CD4-positive, alpha-beta T cell treated with Interleukin-15 for 4 hours (primary cell): ENCODE measurements around the gene VAMP4.

Source experiments
- DNase-seq: peaks from one replicate; pipeline ENCODE4 v3.0.0-alpha.2; 2020; ENCODE audit warnings: low spot score

Gene VAMP4, protein sequence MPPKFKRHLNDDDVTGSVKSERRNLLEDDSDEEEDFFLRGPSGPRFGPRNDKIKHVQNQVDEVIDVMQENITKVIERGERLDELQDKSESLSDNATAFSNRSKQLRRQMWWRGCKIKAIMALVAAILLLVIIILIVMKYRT

DNA sequence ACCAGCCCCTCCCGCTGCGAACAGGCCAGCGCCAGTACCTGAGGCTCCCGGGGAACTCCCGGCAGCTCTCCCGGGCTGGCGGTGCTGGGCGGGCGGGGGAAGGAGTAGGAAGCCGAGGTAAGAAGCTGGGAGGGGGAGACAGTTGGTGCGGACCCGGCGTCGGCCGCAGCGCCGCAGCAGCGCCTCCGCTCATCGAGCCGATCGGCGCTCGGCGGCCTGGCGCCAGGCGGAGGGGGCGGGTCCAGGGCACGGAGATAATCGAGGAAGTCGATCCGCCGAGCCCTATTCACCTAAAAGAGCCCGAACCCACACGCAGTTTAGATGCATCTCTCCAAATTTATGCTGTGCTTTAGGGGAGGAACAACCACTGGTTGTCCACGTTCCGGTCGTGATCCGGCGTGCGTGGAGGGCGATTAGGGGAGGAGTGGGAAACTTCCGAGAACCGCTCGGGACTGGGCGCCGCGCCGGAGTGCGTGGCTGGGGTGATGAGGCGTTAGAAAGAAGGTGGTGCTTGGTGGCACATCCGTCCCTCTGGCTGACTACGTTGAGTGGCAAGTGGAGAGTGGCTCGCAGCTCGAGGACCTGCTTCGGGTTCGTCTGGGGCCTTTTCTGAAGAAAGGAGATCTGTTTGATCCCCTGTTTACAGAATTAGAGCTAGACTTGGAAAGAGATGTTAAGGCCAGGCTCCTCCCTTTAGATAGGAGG lies at the start of gene VAMP4:
Gene VAMP4 (minus strand): TSS at position 194 of the 705 bp plus-strand sequence. CDS start 3,651 bp downstream, outside the sequence.
- peak; percentile 83 for DNase-seq

DNA sequence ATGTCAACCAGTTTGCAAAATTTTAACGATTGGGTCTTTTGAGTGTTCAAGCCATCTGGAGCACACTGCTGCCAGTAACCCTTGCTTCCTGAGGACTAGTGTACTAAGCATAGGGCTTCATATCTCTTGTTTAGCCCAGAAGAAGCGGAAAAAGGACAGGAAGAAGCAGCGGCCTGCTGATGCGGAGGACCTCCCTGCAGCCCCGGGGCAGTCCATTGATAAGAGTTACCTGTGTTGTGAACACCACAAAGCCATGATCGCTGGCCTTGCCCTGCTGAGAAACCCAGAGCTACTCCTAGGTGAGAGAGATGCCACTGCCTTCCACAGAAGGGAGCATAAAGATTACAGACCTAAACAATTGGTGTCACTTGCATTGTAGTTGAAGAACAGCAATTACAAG lies 48.5 kb upstream of the VAMP4 start:
- no peak for DNase-seq

DNA sequence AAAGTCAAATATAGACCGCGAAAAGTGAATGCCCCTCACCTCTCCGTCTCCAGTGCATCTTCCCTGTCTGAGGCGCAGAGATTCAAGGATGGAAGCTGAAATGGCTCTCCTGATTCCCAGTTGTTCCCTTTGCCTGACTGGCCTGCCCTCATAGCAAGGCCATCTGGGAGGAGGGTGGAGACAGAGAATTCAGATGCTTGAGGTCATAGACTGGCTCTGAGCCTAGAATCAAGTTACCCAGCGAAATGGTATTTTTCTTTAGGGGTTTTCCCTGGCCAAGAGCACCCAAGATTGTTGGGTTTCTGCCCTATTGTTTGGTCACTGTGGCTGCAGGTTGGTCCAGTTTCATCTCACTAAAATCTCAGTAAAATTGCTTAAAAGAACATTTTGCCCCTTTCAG lies 46.8 kb upstream of the VAMP4 start:
- DNase-seq, result no peak

DNA sequence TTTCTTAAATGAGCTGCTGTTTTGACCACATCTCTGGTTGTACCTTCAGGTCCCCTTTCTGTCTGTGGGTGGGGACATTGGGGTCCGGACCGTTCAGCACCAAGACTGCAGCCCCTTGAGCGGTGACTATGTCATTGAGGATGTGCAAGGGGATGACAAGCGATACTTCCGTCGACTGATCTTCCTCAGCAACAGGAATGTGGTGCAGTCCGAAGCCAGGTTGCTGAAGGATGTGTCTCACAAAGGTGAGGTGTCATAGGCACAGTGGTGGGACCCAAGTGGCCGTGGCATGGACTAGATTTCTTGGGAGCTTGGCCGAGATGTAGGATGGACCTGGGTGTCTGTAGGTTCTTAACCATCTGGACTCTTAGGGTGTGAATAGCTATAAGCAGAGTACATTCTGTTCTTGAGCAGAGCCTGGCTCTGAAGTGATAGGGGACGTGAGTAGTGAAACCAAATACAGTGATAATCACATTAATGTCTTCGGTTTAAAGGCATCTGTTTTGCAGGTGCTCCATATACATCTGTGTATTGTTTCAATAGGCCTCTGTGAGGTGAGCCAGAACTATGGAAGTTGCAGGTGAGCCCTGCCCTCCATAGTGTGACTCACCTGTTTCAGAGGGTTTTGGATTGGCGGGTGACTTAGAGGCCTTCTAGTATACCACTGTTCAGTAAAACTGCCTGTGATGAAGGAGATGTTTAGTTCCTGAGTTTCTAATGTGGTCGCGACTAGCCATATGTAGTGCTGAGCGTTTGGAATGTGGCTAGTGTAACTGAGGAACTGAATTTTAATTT lies 46.0 kb upstream of the VAMP4 start:
- DNase-seq, result no peak

DNA sequence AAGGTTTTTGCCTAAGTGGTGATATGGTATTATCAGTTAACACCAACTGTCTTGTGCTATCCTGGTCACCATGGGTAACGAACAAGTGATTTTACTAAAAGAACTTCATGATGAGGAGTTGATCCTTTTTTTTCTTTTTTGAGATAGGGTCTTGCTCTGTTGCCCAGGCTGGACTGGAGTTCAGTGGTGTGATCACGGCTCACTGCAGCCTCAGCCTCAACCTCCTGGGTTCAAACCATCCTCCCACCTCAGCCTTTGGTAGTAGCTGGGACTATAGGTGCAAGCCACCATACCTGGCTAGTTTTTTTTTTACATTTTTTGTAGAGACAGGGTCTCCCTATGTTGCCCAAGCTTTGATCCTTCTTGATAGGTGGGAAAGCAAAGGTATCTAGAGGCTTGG lies 44.7 kb upstream of the VAMP4 start:
- no peak for DNase-seq

DNA sequence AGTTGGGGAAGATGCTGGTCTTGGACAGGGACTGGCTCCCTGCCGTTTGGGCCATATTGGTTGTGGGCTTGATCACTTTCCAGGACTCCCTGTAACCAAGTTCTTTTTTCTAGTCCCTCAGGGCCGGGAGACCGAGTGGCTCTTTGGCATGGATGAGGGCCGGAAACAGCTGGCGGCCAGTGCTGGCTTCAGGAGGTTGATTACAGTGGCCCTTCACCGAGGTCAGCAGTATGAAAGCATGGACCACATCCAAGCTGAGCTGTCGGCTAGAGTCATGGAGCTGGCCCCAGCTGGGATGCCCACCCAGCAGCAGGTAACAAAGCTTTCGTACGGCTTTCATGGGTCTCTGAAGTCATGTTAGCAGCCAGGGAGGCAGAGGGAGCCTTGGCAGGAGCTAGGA lies 43.9 kb upstream of the VAMP4 start:
- no peak for DNase-seq

DNA sequence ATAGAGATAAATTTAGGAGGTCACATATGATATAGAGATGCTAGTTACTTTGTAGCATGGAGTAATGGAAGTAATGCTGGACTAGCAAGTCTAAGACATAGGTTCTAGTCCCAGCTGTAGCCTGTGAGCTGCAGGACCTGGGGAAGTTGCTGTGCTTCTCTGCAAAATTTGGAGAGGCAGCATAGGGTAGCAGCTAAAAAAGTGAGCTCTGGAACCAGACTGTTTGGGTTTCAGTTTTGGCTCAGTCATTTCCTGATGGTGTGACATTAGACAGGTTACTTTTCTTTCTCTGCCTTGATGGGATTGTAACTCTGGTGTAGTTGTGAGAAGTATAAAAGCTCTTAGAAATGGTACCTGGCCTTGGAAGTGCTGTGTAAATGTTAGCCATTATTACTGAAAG lies 42.9 kb upstream of the VAMP4 start:
- DNase-seq, result no peak

DNA sequence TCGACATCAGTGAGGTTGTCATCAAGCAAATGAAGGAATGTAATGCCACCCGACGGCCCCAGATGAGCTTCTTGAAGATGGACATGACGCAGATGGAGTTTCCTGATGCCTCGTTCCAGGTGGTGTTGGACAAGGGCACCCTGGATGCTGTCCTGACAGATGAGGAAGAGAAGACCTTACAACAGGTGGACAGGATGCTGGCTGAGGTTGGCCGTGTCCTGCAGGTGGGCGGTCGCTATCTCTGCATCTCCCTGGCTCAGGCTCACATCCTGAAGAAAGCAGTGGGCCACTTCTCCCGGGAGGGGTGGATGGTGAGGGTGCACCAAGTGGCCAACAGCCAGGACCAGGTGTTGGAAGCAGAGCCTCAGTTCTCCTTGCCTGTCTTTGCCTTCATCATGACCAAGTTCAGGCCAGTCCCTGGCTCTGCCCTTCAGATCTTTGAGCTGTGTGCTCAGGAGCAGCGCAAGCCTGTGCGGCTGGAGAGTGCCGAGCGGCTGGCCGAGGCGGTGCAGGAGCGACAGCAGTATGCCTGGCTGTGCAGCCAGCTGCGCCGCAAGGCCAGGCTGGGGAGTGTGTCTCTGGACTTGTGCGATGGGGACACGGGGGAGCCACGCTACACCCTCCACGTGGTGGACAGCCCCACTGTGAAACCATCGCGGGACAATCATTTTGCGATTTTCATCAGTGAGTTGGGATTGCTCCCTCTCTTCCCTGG lies 42.1 kb upstream of the VAMP4 start:
- no peak for DNase-seq

DNA sequence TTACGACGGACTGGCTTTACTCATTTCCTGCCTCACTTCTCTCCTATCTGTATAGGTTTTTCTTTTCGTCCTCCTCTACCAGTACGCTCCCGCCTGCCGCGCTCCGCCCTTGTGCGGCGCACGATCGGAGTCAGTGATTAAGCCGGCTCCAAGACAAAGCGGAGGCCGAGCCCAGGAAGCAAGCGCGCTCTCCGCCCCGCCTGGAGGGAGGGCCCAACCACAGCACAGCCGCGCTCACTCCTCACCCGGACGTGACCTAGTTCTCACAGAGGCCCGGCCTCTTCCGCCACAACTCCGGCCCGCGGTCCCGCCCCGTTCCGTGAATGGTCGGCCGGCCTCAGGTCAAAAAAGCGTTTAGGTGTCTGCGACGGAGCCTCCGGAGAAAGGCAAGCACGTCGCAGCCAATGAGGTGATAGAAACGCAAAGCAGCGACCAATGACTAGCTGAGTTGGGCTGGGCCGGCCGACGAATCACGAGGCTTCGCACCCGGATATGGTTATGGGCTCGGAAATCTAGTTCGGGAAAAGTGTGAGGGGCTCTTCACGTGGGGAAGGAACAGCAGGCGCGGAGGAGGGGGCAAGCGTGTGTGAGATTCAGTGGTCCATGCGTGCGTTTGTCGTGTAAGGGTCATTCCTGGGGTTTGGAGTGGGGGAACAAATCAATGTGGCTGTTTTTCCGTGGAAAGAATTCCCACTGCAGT lies 39.5 kb upstream of the VAMP4 start, which contains the start of gene METTL13:
Gene METTL13 (plus strand): TSS at position 485 of the 700 bp plus-strand sequence. CDS start 308 bp downstream, outside the sequence.
- DNase-seq, result peak; percentile 99

DNA sequence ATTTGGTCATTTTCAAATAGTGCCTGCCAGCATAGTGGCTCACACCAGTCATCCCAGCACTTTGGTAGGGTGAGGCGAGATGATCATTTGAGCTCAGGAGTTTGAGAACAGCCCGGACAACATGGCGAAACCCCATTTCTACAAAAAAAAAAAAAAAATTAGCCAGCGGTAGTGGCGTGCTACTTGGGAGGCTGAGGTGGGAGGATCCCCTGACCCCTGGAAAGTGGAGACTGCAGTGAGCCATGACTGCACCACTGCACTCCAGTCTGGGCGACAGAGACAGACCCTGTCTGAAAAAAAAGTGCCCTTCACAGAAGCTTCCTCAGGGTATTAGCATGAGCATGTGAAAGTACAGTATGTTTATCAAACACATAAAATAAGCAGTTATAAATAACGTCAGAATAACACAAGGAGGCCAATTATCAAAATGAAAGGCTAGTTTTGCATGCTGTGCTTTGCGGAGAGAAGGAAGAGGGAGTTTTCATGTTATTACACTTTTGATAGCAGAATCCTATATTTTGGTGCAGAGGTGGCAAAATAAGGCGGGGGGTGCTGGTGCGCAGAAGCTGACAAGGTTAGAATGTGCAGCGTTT lies 38.8 kb upstream of the VAMP4 start:
- no peak for DNase-seq

DNA sequence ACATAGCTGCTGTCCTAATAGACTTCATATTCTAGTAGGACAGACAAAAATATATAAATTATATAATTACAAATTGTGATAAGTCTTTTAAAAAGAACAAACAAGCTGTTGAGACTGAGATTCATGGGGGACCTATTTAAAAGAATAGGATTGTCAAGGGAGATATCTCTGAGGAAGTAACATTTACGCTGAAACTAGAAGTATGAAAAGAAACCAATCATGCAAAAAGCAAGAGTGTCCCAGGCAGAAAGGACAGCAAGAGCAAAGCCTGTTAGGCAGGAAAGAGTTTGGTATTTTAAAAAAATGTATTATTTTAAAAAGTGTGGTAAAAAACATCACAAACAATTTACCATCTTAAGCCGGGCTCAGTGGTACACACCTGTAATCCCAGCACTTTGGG lies 30.4 kb upstream of the VAMP4 start:
- DNase-seq, result no peak

DNA sequence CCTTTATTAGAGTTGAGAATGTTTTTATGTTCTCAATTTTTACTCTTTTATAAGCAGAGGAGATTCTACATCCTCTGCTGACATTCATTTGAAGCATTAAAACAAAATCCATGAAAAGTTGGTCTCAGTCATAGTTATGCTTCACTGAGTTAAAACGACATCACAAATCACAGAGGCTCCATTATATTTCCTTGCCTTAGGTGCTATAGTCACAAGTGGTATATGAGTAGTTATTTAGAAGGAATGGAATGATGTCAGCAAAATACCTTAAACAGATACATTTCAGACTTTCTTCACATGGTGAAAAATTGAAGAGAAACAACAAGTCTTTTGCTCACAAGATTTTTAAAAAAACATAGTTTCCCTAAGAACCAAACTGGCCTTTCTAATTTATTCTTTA lies 27.9 kb upstream of the VAMP4 start:
- DNase-seq, result no peak

DNA sequence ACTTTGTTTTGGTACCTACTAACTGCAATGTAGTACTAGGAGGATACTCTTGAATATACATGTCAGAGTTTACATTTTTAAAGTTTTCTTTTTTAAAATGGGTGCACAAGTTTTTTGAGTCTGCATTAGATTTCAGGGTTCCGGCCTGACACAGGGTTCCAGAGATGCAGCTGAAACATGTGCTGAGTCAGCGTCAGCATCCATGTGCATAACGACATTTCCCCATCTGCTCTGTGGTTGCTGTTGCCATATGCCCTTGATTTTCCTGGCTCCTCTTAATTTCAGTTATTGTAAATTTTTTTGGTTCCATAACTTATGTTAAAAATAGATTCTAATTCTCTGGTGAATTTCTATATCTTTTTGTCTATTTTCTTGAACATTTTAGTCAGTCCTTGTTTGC lies 27.3 kb upstream of the VAMP4 start:
- DNase-seq, result no peak

DNA sequence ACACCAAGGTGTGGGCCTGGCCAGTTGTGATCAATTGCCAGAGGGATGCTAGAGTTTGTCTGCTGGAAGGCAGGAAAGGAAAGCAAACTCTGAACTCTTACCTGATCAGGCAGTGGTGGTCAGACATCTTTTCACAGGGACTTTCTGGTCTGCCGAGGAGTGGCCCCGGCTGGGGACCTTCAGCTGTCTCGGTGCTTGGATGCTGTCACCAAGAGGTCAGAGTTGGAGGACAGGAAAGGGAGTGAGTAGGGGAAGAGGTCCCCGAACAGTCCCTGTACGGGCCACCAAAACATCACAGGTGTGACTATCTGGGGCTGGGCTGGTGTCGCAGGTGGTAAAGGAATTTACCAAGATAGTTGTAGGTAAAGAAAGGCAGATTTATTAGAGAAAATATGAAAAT lies 21.9 kb upstream of the VAMP4 start:
- DNase-seq, result no peak

DNA sequence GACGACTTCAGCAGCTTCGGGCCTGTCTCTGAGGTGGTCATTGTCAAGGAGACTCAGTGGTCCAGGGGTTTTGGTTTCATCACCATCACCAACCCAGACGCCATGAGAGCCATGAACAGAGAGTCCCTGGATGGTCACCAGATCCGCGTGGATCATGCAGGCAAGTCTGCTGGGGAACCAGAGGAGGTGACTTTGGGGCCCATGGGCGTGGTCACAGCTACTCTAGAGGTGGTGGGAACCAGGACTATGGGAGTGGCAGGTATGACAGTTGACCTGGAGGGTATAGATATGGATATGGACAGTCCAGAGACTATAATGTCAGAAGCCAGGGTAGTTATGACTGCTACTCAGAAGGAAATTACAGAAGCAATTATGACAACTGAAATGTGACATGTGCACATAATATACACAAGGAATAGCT lies 20.3 kb upstream of the VAMP4 start:
- DNase-seq, result no peak

DNA sequence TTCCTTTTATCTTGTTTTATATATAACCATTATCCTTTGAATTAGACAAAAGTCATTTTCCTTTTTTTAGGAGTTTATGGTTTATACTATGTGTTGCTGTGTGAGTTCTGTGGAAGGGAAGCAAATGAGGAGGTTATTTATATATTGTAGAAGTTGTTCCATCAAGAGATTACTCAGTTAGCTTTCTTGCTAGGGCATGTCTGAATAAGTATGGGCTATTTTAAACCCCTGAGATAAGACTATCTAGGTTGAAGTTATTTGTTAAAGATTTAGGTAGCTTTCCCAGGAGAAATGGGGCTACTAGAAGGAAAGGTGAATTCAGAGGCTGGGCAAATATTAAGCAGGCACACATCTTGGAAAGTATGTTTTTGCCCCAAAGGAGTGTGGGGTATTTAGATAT lies 16.1 kb upstream of the VAMP4 start:
- no peak for DNase-seq

DNA sequence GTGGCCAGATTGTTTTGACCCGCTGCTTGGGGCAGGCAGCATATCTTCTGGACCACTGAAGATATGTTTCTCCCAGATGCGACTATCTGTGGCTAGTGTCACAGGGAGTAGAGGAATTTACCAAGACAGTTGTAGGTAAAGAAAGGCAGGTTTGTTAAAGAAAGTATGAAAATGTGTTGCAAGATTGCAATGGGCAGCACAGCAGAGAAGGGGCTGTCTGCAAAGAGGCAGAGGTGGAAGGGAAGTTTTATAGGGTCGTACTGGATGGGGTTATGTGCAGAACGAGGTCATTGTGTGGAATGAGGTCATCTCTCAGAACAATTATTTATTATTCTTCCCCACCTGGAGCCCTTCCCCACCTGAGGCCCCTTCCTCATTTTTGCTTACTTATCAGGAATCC lies 15.0 kb upstream of the VAMP4 start:
- no peak for DNase-seq

DNA sequence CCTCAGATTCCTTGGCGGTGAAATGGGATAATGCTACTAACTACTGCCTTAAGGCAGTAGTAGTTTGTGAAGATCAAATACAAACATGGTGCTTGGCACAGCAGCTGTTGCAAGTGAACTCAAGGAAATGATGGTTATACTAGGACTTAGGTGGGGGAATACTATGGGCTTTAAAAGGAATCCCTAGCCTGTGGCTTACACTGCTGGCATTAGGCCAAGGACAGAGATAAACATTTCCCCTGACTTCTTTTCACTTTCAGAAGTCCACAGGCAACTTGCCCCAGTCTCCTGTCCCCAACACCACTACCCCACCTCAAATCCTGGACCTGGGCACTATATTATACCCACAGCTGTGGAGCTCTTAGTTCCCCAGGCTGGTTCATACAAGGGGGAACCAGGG lies 13.1 kb upstream of the VAMP4 start:
- DNase-seq, result no peak

DNA sequence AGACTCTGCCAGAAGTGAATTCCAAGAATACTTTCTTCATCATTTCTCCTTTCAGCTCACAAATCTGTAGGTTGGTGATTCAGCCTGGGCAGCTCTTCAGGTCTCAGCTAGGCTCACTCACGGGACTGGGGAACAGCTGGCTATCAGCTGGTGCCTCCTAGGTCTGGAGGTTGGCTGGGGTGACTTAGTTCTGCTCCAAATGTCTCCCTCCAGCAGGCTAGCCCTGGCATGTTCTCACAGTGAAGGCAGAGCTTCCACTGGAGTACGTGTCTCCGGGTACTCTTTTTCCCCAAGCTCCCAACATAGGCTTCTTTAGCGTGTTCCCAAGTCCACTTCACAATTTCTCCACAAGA lies 12.5 kb upstream of the VAMP4 start:
- no peak for DNase-seq

DNA sequence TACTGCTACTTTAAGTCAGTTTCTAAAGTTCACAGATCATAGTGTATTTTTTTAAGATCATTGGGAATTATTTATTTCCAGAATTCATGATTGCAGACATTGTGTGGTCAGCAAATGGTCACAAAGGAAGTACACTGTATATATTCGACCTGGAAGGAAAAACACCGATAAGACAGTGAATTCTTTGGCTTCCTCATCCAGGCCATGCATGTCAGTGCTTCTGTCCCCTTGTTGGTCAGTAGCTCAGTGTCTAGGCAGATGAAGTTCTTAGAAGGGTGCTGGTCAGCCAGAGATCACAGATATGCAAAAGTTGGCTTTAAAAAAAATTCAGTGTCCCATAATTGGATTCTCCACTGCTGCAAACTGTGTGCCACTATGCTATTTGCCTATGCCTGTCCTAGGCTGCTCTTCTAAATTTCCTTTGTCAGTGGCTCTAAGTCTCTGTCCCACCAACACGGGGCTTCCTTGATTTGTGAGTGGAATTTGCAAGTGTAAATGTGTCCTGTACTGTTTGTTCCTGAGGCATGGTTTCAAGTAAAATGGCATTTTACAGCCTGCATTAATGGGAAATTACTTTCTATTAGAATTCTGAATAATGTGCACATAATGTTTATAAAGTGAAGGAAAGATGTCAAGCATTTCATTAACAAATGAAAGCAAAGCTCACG lies 12.0 kb upstream of the VAMP4 start:
- DNase-seq, result no peak

DNA sequence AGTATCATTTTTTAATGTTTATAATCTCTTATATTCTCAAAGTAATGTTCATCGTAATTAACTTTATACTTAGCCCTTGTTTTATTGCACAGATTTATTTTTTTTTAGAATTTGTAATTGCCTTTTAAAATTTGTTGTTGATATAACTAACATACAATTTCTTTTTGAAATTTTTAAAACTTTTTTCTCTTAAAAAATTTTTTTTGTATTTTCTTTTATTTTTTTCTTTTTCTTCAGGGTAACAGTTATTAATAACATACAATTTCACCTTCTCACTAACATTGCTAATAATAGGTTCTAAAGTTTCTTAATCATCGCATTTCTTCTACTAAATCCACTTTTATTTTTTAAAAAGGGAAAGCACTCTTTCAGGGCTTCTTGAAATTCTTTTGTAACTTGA lies 11.3 kb upstream of the VAMP4 start:
- no peak for DNase-seq
